IPS-NIHi11 (cell line): ENCODE data around the gene ZBED2.
"Not testable (repeated sequence)": the region's sequence is repeated elsewhere in the genome, so short reads cannot be mapped to it uniquely, and the experiment has no call there.

Experiments
- DNase-seq: peaks from one replicate; pipeline ENCODE4 v3.0.0; 2012; ENCODE audit warnings: mixed read lengths, low spot score

The ZBED2 gene

GRCh38 chr3:111595232-111595631 lies at the start of gene ZBED2:
ZBED2 (minus strand) TSS chr3:111595346; CDS start chr3:111594201, 1,145 bp downstream.
- peak; percentile 27 for DNase-seq

- no peak for DNase-seq
Measured at GRCh38 chr3:111639316-111639715, 44.2 kb upstream of the ZBED2 start.

GRCh38 chr3:111636366-111636885 lies 41.3 kb upstream of the ZBED2 start:
- DNase-seq, result no peak

- no peak for DNase-seq
Measured at GRCh38 chr3:111635403-111635802, 40.3 kb upstream of the ZBED2 start.

GRCh38 chr3:111630638-111631037 lies 35.5 kb upstream of the ZBED2 start:
- not testable (repeated sequence) for DNase-seq

GRCh38 chr3:111629018-111629417 lies 33.9 kb upstream of the ZBED2 start:
- not testable (repeated sequence) for DNase-seq

- DNase-seq, result no peak
Measured at GRCh38 chr3:111627092-111627491, 31.9 kb upstream of the ZBED2 start.

- peak; percentile 76 for DNase-seq
Measured at GRCh38 chr3:111621535-111621934, 26.4 kb upstream of the ZBED2 start.

GRCh38 chr3:111619833-111620232 lies 24.7 kb upstream of the ZBED2 start:
- DNase-seq, result no peak

- no peak for DNase-seq
Measured at GRCh38 chr3:111618945-111619344, 23.8 kb upstream of the ZBED2 start.

- no peak for DNase-seq
Measured at GRCh38 chr3:111617912-111618601, 22.9 kb upstream of the ZBED2 start.

- DNase-seq, result no peak
Measured at GRCh38 chr3:111617406-111617805, 22.3 kb upstream of the ZBED2 start.

- no peak for DNase-seq
Measured at GRCh38 chr3:111616417-111617105, 21.4 kb upstream of the ZBED2 start.

- no peak for DNase-seq
Measured at GRCh38 chr3:111615880-111616279, 20.7 kb upstream of the ZBED2 start.

GRCh38 chr3:111613294-111613693 lies 18.1 kb upstream of the ZBED2 start:
- DNase-seq, result no peak

- no peak for DNase-seq
Measured at GRCh38 chr3:111610612-111611054, 15.5 kb upstream of the ZBED2 start.

GRCh38 chr3:111610189-111610588 lies 15.0 kb upstream of the ZBED2 start:
- DNase-seq, result no peak

- no peak for DNase-seq
Measured at GRCh38 chr3:111609700-111610099, 14.6 kb upstream of the ZBED2 start.

GRCh38 chr3:111608383-111608782 lies 13.2 kb upstream of the ZBED2 start:
- no peak for DNase-seq

- DNase-seq, result no peak
Measured at GRCh38 chr3:111607240-111607920, 12.2 kb upstream of the ZBED2 start.

- no peak for DNase-seq
Measured at GRCh38 chr3:111605493-111605892, 10.3 kb upstream of the ZBED2 start.

GRCh38 chr3:111605018-111605417 lies 9.9 kb upstream of the ZBED2 start:
- no peak for DNase-seq

GRCh38 chr3:111604119-111604518 lies 9.0 kb upstream of the ZBED2 start:
- DNase-seq, result no peak
